ENCODE results near the gene CPAMD8.

CPAMD8 gene

DNA sequence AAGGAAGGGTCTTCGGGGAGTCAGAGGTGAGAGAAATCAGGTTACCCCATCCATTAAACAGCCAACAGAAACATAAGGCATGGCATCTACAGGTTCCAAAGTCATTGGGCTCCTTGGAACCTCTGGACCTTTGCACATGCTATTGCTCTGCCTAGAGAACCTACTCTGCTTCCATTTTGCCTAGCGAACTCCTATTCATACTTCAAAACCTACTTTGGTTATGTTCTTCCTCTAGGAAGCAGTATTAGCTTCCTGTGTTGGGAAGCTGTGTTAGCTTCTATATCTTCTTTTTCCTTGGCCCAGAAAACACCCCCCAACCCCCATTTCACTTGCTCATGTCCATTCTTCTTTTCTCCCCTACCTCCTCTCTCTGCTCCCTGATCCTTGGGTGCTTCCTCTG, 98.3 kb downstream of the CPAMD8 start:
- no peak for DNase-seq (ENCODE audit: extremely low spot score)
- TF ChIP-seq, protein P1, sequence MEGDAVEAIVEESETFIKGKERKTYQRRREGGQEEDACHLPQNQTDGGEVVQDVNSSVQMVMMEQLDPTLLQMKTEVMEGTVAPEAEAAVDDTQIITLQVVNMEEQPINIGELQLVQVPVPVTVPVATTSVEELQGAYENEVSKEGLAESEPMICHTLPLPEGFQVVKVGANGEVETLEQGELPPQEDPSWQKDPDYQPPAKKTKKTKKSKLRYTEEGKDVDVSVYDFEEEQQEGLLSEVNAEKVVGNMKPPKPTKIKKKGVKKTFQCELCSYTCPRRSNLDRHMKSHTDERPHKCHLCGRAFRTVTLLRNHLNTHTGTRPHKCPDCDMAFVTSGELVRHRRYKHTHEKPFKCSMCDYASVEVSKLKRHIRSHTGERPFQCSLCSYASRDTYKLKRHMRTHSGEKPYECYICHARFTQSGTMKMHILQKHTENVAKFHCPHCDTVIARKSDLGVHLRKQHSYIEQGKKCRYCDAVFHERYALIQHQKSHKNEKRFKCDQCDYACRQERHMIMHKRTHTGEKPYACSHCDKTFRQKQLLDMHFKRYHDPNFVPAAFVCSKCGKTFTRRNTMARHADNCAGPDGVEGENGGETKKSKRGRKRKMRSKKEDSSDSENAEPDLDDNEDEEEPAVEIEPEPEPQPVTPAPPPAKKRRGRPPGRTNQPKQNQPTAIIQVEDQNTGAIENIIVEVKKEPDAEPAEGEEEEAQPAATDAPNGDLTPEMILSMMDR (IDR thresholded peaks at IDR 0.05; ENCODE audit: control extremely low read depth, extremely low read depth, low read depth, missing control alignments) = no peak
- ChIA-PET POLR2A (no interaction called here), CTCF (no interaction called here)

DNA sequence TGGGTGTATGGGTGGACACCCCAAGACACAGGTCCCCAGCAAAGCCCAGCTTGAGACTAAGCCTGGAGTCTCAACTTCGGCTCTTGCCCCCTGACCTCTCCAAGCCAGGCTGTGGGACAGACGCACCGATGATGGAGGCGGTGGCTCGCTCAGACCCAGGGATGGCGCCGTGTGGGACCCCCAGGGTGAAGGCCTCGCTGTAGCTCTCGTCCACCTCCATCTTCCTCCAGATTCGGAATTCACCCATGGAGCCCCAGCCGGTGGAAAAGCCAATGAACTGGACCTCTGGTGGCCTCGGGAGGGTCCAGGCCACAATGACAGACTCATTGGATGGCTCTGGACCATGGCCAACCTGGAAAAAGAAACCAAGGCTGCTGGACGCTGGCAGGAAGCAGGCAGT, 98.7 kb downstream of the CPAMD8 start:
- DNase-seq (ENCODE audit: extremely low spot score) = no peak
- TF ChIP-seq, protein P1 (IDR thresholded peaks at IDR 0.05; ENCODE audit: control extremely low read depth, extremely low read depth, low read depth, missing control alignments) = no peak
- ChIA-PET POLR2A (interaction anchor here (0.6 kb wide), 1 partner anchor 39 kb away, joined by 6 read pairs; the partner anchor contains the start of gene F2RL3), CTCF (no interaction called here)

DNA sequence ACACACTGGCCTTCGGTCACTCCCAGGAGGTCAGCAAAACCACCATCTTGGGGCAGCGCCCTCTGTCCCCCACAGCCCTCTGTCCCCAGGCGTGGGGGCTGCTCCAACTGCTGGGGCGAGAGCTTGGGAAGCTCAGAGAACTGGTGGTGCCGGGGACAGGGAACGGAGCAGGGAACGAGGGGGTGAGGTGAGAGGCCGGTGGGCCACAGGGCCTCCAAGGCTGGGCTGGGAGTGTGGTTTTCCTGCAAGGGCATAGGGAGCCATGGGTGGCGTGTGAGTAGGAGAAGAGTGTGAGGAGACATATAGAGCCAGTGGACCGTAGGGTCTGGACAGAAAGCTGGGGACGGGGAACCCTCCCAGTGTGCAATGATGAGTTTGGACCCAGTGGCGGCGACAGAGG, 103.7 kb downstream of the CPAMD8 start:
- ChIA-PET POLR2A (no interaction called here), CTCF (interaction anchor here (1.0 kb wide), 1 partner anchor 10 kb away, joined by 3 read pairs; no protein-coding TSS in a partner anchor)
- TF ChIP-seq, protein P1 (IDR thresholded peaks at IDR 0.05; ENCODE audit: control extremely low read depth, extremely low read depth, low read depth, missing control alignments) = no peak
- DNase-seq (ENCODE audit: extremely low spot score) = no peak

DNA sequence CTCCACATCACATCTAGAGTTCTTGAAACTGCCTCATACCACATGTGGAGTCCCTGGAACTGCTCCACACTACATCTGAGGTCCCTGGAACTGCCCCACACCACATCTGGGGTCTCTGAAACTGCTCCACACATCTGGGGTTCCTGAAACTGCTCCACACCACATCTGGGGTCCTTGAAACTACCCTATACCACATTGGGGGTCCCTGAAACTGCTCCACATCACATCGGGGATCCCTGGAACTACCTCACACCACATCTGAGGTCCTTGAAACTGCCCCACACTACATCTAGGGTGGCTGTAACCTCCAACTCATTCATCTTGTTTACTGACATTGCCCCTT, 104.0 kb downstream of the CPAMD8 start:
- POLR2A ChIA-PET = no interaction called here
- DNase-seq (ENCODE audit: extremely low spot score) = no peak
- TF ChIP-seq, protein P1 (IDR thresholded peaks at IDR 0.05; ENCODE audit: control extremely low read depth, extremely low read depth, low read depth, missing control alignments) = no peak

DNA sequence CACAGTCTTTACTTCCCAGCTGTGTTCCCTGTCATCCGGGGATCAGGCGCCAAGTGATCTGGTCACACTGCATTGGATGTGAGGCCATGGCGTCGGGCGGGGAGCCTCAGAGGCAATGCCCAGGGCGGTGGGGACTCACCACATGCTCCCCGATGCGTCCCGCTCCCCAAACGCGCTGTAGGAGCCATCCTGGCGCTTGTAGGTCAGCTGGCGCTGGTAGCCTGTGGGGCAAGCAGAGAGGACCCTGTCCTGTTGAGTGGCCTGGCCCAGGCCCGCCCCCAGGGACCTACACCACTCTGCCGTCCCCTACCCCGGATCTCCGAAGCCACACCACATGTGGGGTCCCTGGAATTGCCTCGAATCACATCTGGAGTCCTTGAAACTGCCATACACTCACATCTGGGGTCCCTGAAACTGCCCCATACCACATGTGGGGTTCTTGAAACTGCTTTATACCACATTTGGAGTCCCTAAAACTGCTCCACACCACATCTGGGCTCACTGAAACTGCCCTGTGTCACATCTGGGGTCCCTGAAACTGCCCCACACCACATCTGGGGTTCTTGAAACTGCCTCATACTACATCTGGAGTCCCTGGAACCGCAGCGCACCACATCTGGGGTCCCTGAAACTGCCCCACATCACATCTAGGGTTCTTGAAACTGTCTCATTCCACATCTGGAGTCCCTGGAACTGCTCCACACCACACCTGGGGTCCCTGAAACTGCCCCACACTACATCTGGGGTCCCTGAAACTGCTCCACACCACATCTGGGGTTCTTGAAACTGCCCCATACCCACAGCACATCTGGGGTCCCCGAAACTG, 104.6 kb downstream of the CPAMD8 start:
- DNase-seq (ENCODE audit: extremely low spot score) = no peak
- CTCF ChIA-PET = interaction anchor here (1.0 kb wide), 1 partner anchor 11 kb away, joined by 3 read pairs; no protein-coding TSS in a partner anchor

More for the DNA sequence above, 104.0 kb downstream of the CPAMD8 start:
- CTCF ChIA-PET = interaction anchor here (1.0 kb wide), 1 partner anchor 10 kb away, joined by 3 read pairs; no protein-coding TSS in a partner anchor

DNA sequence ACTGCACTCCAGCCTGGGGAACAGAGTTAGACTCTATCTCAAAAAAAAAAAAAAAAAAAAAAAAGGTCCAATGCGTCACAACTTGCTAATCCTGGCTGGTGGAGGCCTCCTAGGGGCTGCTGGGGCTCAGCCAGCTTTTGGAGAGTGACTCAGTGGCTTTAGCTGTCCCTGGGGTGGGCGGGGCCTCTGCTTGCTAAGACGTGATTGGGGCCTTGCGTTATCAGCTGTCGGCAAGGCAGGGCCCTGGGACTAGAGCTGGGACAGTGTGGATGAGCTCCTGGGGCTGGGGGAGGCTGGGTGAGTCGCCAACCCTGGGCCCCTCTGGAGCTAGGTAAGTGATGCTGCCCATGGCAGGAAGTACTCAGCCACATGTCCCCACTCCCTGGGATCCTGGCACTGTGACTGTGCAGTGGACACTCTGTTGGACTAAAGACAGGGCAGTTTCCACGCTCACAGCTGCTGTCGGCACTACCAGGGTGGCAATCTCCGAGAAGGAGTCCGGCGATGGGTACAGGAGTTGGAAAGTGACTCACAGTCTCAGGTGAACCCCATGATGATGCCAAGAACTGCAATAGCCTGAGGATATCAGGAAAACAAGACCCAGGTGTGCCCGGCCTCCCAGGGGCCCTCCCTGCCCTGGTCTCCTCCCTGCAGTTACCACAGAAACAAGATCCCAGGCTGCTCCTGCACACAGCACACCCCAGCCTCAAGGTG, 105.6 kb downstream of the CPAMD8 start:
- no peak for DNase-seq (ENCODE audit: extremely low spot score)
- POLR2A ChIA-PET = no interaction called here
- CTCF ChIA-PET = interaction anchor here (1.4 kb wide), 1 partner anchor 11 kb away, joined by 3 read pairs; no protein-coding TSS in a partner anchor
- TF ChIP-seq, protein P1 (IDR thresholded peaks at IDR 0.05; ENCODE audit: control extremely low read depth, extremely low read depth, low read depth, missing control alignments) = no peak

More for the DNA sequence above, 104.6 kb downstream of the CPAMD8 start:
- TF ChIP-seq, protein P1 (IDR thresholded peaks at IDR 0.05; ENCODE audit: control extremely low read depth, extremely low read depth, low read depth, missing control alignments) = no peak
- POLR2A ChIA-PET = no interaction called here

All from GM10248 (cell line).